Fibroblast of lung (primary cell): ENCODE measurements around the gene RRP7A.

Experiments
- EZH2 ChIP-seq: IDR thresholded peaks from 2 replicates; pipeline ENCODE4 v1.5.1; 2012; ENCODE audit warnings: low read length, control low read depth, mild to moderate bottlenecking; ENCODE audit errors: missing control alignments
- TF ChIP-seq, protein P1 (sequence below), 2 donors: IDR thresholded peaks in 1 of 2; conservative IDR thresholded peaks in 1 of 2; 1 replicate in 1 of 2; 2 replicates in 1 of 2; pipeline ENCODE4 v1.5.1; 2011 to 2012; ENCODE audit warnings: low read length in 2 of 2, control low read depth in 1 of 2, inconsistent platforms in 1 of 2, low read depth in 1 of 2, mild to moderate bottlenecking in 1 of 2

DNA sequence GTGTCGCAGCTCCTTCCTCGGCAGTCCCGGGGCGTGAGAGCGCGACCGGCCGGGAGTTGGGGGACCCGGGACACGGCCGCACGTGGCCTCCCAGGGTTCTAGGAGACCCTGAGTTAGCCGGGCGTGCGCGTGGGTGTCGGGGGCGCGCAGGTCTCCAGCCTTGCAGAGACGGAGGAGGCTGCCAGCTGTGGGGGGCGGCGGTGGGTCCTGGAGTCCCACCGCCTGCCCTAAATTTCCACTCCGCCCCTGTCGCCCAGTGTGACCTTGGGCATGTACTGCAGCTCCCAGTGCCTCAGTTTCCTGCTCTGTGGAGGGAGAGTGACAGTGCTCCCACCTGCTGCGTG is 18.8 kb downstream of the RRP7A start:
- TF ChIP-seq, protein P1, sequence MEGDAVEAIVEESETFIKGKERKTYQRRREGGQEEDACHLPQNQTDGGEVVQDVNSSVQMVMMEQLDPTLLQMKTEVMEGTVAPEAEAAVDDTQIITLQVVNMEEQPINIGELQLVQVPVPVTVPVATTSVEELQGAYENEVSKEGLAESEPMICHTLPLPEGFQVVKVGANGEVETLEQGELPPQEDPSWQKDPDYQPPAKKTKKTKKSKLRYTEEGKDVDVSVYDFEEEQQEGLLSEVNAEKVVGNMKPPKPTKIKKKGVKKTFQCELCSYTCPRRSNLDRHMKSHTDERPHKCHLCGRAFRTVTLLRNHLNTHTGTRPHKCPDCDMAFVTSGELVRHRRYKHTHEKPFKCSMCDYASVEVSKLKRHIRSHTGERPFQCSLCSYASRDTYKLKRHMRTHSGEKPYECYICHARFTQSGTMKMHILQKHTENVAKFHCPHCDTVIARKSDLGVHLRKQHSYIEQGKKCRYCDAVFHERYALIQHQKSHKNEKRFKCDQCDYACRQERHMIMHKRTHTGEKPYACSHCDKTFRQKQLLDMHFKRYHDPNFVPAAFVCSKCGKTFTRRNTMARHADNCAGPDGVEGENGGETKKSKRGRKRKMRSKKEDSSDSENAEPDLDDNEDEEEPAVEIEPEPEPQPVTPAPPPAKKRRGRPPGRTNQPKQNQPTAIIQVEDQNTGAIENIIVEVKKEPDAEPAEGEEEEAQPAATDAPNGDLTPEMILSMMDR (conservative IDR thresholded peaks at IDR 0.05 in 1 of 2, IDR thresholded peaks at IDR 0.05 in 1 of 2; ENCODE audit: low read depth in 1 of 2, low read length in 2 of 2), result no peak
- no peak for TF ChIP-seq EZH2
